IPS-20b (cell line): ENCODE measurements around the gene SH3GL1.

Experiments
- H3K27ac ChIP-seq: one replicate; pipeline ENCODE4 v1.5.1; 2013; ENCODE audit warnings: low read length
- H3K27me3 ChIP-seq: 2 replicates; pipeline ENCODE4 v1.6.1; 2013; ENCODE audit warnings: mild to moderate bottlenecking, low read length, inconsistent platforms; ENCODE audit not compliant: insufficient read depth
- H3K36me3 ChIP-seq: 2 replicates; pipeline ENCODE4 v1.6.1; 2013; ENCODE audit warnings: low read depth, mild to moderate bottlenecking, inconsistent platforms, low read length, moderate library complexity; ENCODE audit not compliant: insufficient read depth
- H3K4me1 ChIP-seq: 2 replicates; pipeline ENCODE4 v1.6.1; 2013; ENCODE audit warnings: mild to moderate bottlenecking, control low read depth, inconsistent platforms, low read length, moderate library complexity; ENCODE audit not compliant: insufficient read depth
- H3K4me3 ChIP-seq: 2 replicates; pipeline ENCODE4 v1.5.1; 2013; ENCODE audit warnings: mild to moderate bottlenecking, low read length, inconsistent platforms
- H3K9ac ChIP-seq: 2 replicates; pipeline ENCODE4 v1.6.1; 2013; ENCODE audit warnings: low read depth, mild to moderate bottlenecking, inconsistent platforms, low read length, moderate library complexity
- H3K9me3 ChIP-seq: 2 replicates; pipeline ENCODE4 v1.6.1; 2013; ENCODE audit warnings: mild to moderate bottlenecking, low read depth, low read length, inconsistent platforms; ENCODE audit not compliant: insufficient read depth

The SH3GL1 gene

DNA sequence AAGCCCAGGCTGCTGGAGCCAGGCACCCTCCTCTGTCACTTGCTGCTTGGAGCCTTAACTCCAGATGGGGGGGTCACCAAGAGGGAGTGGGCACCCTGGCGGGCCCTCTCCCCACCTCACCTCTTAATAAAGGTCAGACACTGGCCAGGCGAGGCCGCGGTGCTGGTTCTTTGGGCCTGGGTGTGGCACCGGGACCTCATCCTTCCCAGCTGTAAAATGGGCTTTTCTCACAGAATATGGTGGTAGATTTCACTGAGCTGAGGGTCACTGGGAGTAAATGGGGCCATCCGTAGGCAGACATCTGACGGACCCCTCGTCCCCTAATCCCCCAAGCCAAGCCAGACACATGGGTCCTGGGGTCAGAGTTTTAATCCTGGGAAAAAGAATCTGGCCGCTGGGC is 76.7 kb downstream of the SH3GL1 start:
- Histone ChIP-seq H3K4me1 (0 out of 2 replicates have a peak, but pooled peaks cover 2% of the 10 kb centered on the region), H3K27ac (no peak overlapping the region), H3K9me3 (peaks cover 20% of the 10 kb centered on the region), H3K36me3 (peaks cover 5% of the 10 kb centered on the region; the same call in 1 of the 2 replicates), H3K4me3 (no peak overlapping the region), H3K9ac (no peak overlapping the region), H3K27me3 (no peaks in the 10 kb centered on the region)

DNA sequence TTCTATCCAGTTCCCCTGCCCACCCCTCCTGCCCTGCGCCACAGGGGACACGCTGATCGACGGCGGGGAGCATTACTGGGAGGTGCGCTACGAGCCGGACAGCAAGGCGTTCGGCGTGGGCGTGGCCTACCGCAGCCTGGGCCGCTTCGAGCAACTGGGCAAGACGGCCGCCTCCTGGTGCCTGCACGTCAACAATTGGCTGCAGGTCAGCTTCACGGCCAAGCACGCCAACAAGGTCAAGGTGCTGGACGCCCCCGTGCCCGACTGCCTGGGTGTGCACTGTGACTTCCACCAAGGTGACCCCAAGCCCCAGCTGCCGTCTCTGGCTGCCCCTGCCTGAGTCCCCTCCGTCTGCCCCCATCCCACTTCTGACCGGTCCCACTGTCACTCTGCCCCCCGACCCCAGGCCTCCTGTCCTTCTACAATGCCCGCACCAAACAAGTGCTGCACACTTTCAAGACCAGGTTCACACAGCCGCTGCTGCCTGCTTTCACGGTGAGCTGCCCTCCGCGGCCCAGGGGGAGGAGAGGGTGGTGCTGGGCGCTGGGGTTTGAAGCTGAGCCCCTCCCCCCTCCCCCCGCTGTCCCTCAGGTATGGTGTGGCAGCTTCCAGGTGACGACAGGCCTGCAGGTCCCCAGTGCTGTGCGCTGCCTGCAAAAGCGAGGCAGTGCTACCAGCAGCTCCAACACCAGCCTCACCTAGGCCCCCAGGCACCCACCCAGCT is 77.2 kb downstream of the SH3GL1 start:
- peaks cover 20% of the 10 kb centered on the region for H3K9me3 ChIP-seq
- H3K36me3 ChIP-seq: peaks cover 11% of the 10 kb centered on the region; the same call in 1 of the 2 replicates
- 0 out of 2 replicates have a peak, but pooled peaks cover 2% of the 10 kb centered on the region for H3K4me1 ChIP-seq
- no peaks in the 10 kb centered on the region for H3K27me3 ChIP-seq
- no peak overlapping the region for H3K27ac ChIP-seq
- H3K9ac ChIP-seq: no peak overlapping the region
- H3K4me3 ChIP-seq: no peak overlapping the region

GRCh38 chr19:4320419-4320818 is 79.9 kb downstream of the SH3GL1 start:
- H3K27ac ChIP-seq: no peak overlapping the region
- no peak overlapping the region for H3K9ac ChIP-seq
- H3K4me3 ChIP-seq: no peak overlapping the region
- peaks cover 21% of the 10 kb centered on the region; the same call in 1 of the 2 replicates for H3K36me3 ChIP-seq
- no peaks in the 10 kb centered on the region for H3K27me3 ChIP-seq
- H3K4me1 ChIP-seq: no peaks in the 10 kb centered on the region
- peaks cover 20% of the 10 kb centered on the region for H3K9me3 ChIP-seq

DNA sequence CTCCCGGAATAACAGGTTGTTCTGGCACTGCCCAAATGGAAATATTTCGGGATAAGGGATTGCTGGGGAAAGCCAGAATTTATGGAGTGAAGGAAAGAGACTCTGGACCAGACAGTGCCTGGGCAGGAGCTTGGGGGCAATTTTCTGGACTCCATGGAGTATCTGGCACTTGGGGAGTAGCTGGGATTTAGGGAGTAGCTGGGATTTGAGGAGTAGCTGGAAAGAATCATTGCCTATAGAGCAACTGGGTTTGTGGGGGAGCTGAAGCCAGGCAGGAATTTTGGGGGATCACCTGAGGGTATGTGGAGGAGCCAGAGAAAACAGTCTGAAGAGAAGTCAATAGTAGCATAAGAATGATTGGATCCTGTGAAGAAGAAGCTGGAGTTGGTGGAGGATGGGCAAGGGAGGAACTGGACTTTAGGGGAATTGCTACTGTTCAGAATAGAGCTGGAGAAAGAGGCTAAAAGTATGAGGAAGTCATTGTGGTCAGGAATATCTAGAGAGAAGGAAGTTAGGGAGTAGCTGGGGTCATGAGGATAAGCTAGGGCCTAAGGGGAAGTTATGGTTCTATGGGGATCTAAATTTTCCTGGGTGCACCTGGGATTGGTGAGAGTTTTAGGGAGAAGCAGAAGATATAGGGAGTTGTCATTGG is 81.2 kb downstream of the SH3GL1 start:
- H3K9ac ChIP-seq: no peak overlapping the region
- no peak overlapping the region for H3K4me3 ChIP-seq
- no peak overlapping the region for H3K27ac ChIP-seq
- H3K4me1 ChIP-seq: no peaks in the 10 kb centered on the region
- peaks cover 26% of the 10 kb centered on the region; the same call in 1 of the 2 replicates for H3K36me3 ChIP-seq
- H3K9me3 ChIP-seq: peaks cover 20% of the 10 kb centered on the region
- no peaks in the 10 kb centered on the region for H3K27me3 ChIP-seq

DNA sequence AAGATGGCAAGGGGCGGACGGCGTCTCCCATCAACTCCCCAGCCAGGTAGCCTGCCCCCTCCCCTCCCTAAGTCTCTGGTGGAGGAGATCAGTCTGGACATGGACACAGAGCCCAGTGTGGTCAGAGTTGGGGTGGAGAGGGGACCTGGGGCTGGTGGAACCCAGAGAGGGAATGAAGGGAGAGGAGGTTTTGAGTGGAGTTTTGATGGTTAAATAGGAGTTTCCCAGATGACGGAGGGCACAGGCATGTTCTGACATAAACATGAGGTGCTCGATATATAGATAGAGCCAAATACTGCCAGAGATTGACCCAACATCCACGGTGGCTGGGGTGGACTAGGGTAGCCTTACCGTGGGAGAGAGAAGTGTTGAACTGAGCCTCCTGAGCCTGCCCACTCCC is 81.9 kb downstream of the SH3GL1 start:
- peaks cover 29% of the 10 kb centered on the region; the same call in 1 of the 2 replicates for H3K36me3 ChIP-seq
- no peaks in the 10 kb centered on the region for H3K4me1 ChIP-seq
- H3K9ac ChIP-seq: no peak overlapping the region
- no peaks in the 10 kb centered on the region for H3K27me3 ChIP-seq
- no peak overlapping the region for H3K27ac ChIP-seq
- H3K4me3 ChIP-seq: no peak overlapping the region
- peaks cover 20% of the 10 kb centered on the region for H3K9me3 ChIP-seq

DNA sequence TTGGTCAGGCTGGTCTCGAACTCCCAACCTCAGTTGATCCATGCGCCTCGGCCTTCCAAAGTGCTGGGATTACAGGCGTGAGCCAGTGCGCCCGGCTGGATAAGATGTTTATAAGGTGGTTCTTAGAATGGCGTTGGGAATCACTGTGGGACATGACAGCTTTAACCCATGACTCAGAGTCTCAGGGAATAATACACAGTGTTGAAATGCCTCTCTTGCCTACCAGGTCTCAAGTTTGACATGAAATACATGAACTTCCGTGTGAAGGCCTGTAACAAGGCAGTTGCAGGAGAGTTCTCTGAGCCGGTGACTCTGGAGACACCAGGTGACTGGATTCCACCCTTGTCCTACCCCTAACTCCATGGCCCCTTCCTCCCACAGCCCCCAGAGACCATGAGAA is 83.4 kb downstream of the SH3GL1 start:
- Histone ChIP-seq H3K9me3 (peaks cover 20% of the 10 kb centered on the region), H3K4me1 (no peaks in the 10 kb centered on the region), H3K27ac (no peak overlapping the region), H3K27me3 (no peaks in the 10 kb centered on the region), H3K9ac (no peak overlapping the region), H3K4me3 (no peak overlapping the region), H3K36me3 (peaks cover 29% of the 10 kb centered on the region; the same call in 1 of the 2 replicates)

- Histone ChIP-seq H3K27me3 (no peaks in the 10 kb centered on the region), H3K27ac (no peak overlapping the region), H3K4me1 (no peaks in the 10 kb centered on the region), H3K36me3 (peaks cover 49% of the 10 kb centered on the region), H3K9ac (no peak overlapping the region), H3K4me3 (no peak overlapping the region), H3K9me3 (0 out of 2 replicates have a peak, but pooled peaks cover 3% of the 10 kb centered on the region)
These were observed 86.4 kb downstream of the SH3GL1 start for GRCh38 chr19:4313847-4314490.
